Ramos (cell line): Measurements from ENCODE around the gene RAB36.

ENCODE experiments used
- in situ Hi-C: fragments of 300-500 bp; cut with MboI; formaldehyde crosslinking; loops from one replicate; pipeline ENCODE4 v1.14.3; 2022; ENCODE audit warnings: low sequenced_read_pairs; ENCODE audit not compliant: unreplicated experiment

RAB36 gene

DNA sequence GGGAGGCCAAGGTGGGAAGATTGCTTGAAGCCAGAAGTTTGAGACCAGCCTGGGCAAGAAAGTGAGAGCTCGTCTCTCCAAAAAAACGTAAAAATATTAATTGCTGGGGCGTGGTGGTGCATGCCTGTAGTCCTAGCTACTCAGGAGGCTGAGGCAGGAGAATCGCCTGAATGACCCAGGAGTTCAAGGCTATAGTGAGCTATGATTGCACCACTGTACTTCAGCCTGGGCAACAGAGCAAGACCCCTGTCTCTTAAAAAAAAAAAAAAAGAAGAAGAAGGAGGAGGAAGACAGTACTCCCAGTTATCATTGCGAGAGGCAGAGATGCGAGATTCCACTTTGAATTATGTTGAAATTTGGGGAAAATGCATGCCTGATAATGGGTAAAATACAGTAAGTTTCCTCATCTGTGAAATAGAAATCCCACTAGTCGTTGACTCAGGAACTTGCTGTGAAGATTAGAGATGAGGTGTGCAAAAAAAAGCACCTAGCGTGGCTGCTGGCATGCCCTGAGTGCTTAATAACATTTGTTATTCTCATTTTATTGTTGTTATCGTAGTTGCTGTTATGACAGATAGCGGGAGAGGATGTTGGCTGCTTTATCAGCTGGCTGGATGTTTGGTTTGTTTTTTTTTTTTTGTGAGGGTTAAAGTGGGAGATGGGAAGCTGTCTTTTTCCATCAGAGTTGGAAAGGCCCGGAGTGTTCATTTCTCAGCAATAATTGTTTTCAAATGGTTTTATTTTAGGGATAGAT, 68.5 kb downstream of the RAB36 start:
- in situ Hi-C loops: no loop called here
